T-helper 1 cell treated with Interleukin-12 subunit alpha and Interleukin-12 subunit beta and Interleukin-4 antibody, amounts not matched to agents 30 μg/mL and 1 μg/mL, for 36 hours (primary cell): ENCODE measurements around the gene PAQR7.
A peak's percentile ranks its signal among the peaks of the same experiment; 100 is the strongest.

Experiments used
- H3K27ac Mint-ChIP-seq: one replicate; pipeline ENCODE4 v1.8.0; 2021; ENCODE audit warnings: mild to moderate bottlenecking, mixed read lengths
- H3K27me3 Mint-ChIP-seq: one replicate; pipeline ENCODE4 v1.8.0; 2021; ENCODE audit warnings: low read depth, mixed read lengths
- H3K36me3 Mint-ChIP-seq: one replicate; pipeline ENCODE4 v1.8.0; 2021; ENCODE audit warnings: low read depth, mixed read lengths
- H3K4me1 Mint-ChIP-seq: one replicate; pipeline ENCODE4 v1.8.0; 2021; ENCODE audit warnings: low read depth, mixed read lengths
- H3K4me3 Mint-ChIP-seq: one replicate; pipeline ENCODE4 v1.8.0; 2021; ENCODE audit warnings: mild to moderate bottlenecking, moderate library complexity, mixed read lengths
- H3K9me3 Mint-ChIP-seq: one replicate; pipeline ENCODE4 v1.8.0; 2021; ENCODE audit warnings: mixed read lengths

The PAQR7 gene

GRCh38 chr1:25873120-25873519 is 2.4 kb downstream of the PAQR7 start:
- Mint-ChIP-seq H3K27ac (no peak overlapping the region), H3K4me3 (no peak overlapping the region), H3K4me1 (peaks cover 6% of the 10 kb centered on the region), H3K36me3 (peaks cover 1% of the 10 kb centered on the region), H3K9me3 (no peaks in the 10 kb centered on the region), H3K27me3 (peaks cover 18% of the 10 kb centered on the region)

GRCh38 chr1:25872713-25873112 is 2.8 kb downstream of the PAQR7 start:
- Mint-ChIP-seq H3K27me3 (peaks cover 15% of the 10 kb centered on the region), H3K4me1 (peaks cover 6% of the 10 kb centered on the region), H3K27ac (no peak overlapping the region), H3K36me3 (peaks cover 1% of the 10 kb centered on the region), H3K9me3 (no peaks in the 10 kb centered on the region), H3K4me3 (no peak overlapping the region)

- H3K27me3 Mint-ChIP-seq = peaks cover 10% of the 10 kb centered on the region
- H3K4me3 Mint-ChIP-seq = no peak overlapping the region
- H3K9me3 Mint-ChIP-seq = no peaks in the 10 kb centered on the region
- H3K36me3 Mint-ChIP-seq = peaks cover 1% of the 10 kb centered on the region
- no peak overlapping the region for H3K27ac Mint-ChIP-seq
- H3K4me1 Mint-ChIP-seq = peaks cover 6% of the 10 kb centered on the region
These were observed 3.6 kb downstream of the PAQR7 start for GRCh38 chr1:25871704-25872494.

- Mint-ChIP-seq H3K9me3 (no peaks in the 10 kb centered on the region), H3K4me3 (no peak overlapping the region)
These were observed 4.3 kb downstream of the PAQR7 start for GRCh38 chr1:25871086-25871703.

GRCh38 chr1:25870614-25871013 is 4.9 kb downstream of the PAQR7 start:
- no peak overlapping the region for H3K4me3 Mint-ChIP-seq
- no peak overlapping the region for H3K27ac Mint-ChIP-seq
- H3K36me3 Mint-ChIP-seq = no peaks in the 10 kb centered on the region
- H3K9me3 Mint-ChIP-seq = no peaks in the 10 kb centered on the region
- H3K4me1 Mint-ChIP-seq = peaks cover 6% of the 10 kb centered on the region
- H3K27me3 Mint-ChIP-seq = no peaks in the 10 kb centered on the region

More at GRCh38 chr1:25871086-25871703, 4.3 kb downstream of the PAQR7 start:
- H3K27me3 Mint-ChIP-seq = peaks cover 4% of the 10 kb centered on the region
- peaks cover 8% of the 10 kb centered on the region for H3K4me1 Mint-ChIP-seq
- no peak overlapping the region for H3K27ac Mint-ChIP-seq
- H3K36me3 Mint-ChIP-seq = peaks cover 1% of the 10 kb centered on the region

- no peaks in the 10 kb centered on the region for H3K9me3 Mint-ChIP-seq
- H3K4me3 Mint-ChIP-seq = no peak overlapping the region
- peaks cover 5% of the 10 kb centered on the region for H3K4me1 Mint-ChIP-seq
- H3K27ac Mint-ChIP-seq = no peak overlapping the region
- H3K27me3 Mint-ChIP-seq = no peaks in the 10 kb centered on the region
- no peaks in the 10 kb centered on the region for H3K36me3 Mint-ChIP-seq
These were observed 5.5 kb downstream of the PAQR7 start for GRCh38 chr1:25869909-25870606.

GRCh38 chr1:25867210-25867991 is 8.1 kb downstream of the PAQR7 start:
- Mint-ChIP-seq H3K36me3 (no peaks in the 10 kb centered on the region), H3K27me3 (no peaks in the 10 kb centered on the region), H3K4me1 (peaks cover 2% of the 10 kb centered on the region), H3K4me3 (no peak overlapping the region), H3K27ac (no peak overlapping the region), H3K9me3 (no peaks in the 10 kb centered on the region)

- Mint-ChIP-seq H3K4me3 (no peak overlapping the region), H3K27me3 (no peaks in the 10 kb centered on the region), H3K4me1 (peaks cover 2% of the 10 kb centered on the region), H3K9me3 (no peaks in the 10 kb centered on the region), H3K36me3 (no peaks in the 10 kb centered on the region), H3K27ac (no peak overlapping the region)
These were observed 9.2 kb downstream of the PAQR7 start for GRCh38 chr1:25866288-25866687.

- Mint-ChIP-seq H3K36me3 (no peaks in the 10 kb centered on the region), H3K27ac (no peak overlapping the region), H3K4me1 (peaks cover 7% of the 10 kb centered on the region), H3K4me3 (no peak overlapping the region), H3K9me3 (no peaks in the 10 kb centered on the region), H3K27me3 (no peaks in the 10 kb centered on the region)
These were observed 11.1 kb downstream of the PAQR7 start for GRCh38 chr1:25864434-25864833.

- no peaks in the 10 kb centered on the region for H3K36me3 Mint-ChIP-seq
- no peak overlapping the region for H3K4me3 Mint-ChIP-seq
- no peak overlapping the region for H3K27ac Mint-ChIP-seq
- H3K9me3 Mint-ChIP-seq = no peaks in the 10 kb centered on the region
- peaks cover 12% of the 10 kb centered on the region for H3K4me1 Mint-ChIP-seq
- no peaks in the 10 kb centered on the region for H3K27me3 Mint-ChIP-seq
These were observed 11.8 kb downstream of the PAQR7 start for GRCh38 chr1:25863486-25864262.

GRCh38 chr1:25862785-25863485 is 12.6 kb downstream of the PAQR7 start:
- Mint-ChIP-seq H3K9me3 (no peaks in the 10 kb centered on the region), H3K27ac (no peak overlapping the region), H3K27me3 (no peaks in the 10 kb centered on the region), H3K36me3 (no peaks in the 10 kb centered on the region), H3K4me3 (no peak overlapping the region), H3K4me1 (peaks cover 18% of the 10 kb centered on the region)

GRCh38 chr1:25861316-25862286 is 13.9 kb downstream of the PAQR7 start:
- H3K27me3 Mint-ChIP-seq = no peaks in the 10 kb centered on the region
- H3K4me3 Mint-ChIP-seq = peak overlapping the region; percentile 12
- H3K36me3 Mint-ChIP-seq = no peaks in the 10 kb centered on the region
- H3K4me1 Mint-ChIP-seq = peaks cover 19% of the 10 kb centered on the region
- H3K27ac Mint-ChIP-seq = no peak overlapping the region
- no peaks in the 10 kb centered on the region for H3K9me3 Mint-ChIP-seq
